Measurements from ENCODE around the gene AASS.

- TF ChIP-seq, protein P1, sequence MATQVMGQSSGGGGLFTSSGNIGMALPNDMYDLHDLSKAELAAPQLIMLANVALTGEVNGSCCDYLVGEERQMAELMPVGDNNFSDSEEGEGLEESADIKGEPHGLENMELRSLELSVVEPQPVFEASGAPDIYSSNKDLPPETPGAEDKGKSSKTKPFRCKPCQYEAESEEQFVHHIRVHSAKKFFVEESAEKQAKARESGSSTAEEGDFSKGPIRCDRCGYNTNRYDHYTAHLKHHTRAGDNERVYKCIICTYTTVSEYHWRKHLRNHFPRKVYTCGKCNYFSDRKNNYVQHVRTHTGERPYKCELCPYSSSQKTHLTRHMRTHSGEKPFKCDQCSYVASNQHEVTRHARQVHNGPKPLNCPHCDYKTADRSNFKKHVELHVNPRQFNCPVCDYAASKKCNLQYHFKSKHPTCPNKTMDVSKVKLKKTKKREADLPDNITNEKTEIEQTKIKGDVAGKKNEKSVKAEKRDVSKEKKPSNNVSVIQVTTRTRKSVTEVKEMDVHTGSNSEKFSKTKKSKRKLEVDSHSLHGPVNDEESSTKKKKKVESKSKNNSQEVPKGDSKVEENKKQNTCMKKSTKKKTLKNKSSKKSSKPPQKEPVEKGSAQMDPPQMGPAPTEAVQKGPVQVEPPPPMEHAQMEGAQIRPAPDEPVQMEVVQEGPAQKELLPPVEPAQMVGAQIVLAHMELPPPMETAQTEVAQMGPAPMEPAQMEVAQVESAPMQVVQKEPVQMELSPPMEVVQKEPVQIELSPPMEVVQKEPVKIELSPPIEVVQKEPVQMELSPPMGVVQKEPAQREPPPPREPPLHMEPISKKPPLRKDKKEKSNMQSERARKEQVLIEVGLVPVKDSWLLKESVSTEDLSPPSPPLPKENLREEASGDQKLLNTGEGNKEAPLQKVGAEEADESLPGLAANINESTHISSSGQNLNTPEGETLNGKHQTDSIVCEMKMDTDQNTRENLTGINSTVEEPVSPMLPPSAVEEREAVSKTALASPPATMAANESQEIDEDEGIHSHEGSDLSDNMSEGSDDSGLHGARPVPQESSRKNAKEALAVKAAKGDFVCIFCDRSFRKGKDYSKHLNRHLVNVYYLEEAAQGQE (IDR thresholded peaks at IDR 0.05; ENCODE audit: unreplicated experiment) = no peak
- TF ChIP-seq POLR2AphosphoS5 (IDR thresholded peaks at IDR 0.05; ENCODE audit: low read depth) = peak; percentile 72; the same call in 1 of the 2 replicates
- TF ChIP-seq EZH2phosphoT487 (IDR thresholded peaks at IDR 0.05; ENCODE audit: unreplicated experiment) = no peak
- TF ChIP-seq, protein P2, sequence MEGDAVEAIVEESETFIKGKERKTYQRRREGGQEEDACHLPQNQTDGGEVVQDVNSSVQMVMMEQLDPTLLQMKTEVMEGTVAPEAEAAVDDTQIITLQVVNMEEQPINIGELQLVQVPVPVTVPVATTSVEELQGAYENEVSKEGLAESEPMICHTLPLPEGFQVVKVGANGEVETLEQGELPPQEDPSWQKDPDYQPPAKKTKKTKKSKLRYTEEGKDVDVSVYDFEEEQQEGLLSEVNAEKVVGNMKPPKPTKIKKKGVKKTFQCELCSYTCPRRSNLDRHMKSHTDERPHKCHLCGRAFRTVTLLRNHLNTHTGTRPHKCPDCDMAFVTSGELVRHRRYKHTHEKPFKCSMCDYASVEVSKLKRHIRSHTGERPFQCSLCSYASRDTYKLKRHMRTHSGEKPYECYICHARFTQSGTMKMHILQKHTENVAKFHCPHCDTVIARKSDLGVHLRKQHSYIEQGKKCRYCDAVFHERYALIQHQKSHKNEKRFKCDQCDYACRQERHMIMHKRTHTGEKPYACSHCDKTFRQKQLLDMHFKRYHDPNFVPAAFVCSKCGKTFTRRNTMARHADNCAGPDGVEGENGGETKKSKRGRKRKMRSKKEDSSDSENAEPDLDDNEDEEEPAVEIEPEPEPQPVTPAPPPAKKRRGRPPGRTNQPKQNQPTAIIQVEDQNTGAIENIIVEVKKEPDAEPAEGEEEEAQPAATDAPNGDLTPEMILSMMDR (conservative IDR thresholded peaks at IDR 0.05; ENCODE audit: low read depth in 2 of 2) = no peak
- TF ChIP-seq, protein P3, sequence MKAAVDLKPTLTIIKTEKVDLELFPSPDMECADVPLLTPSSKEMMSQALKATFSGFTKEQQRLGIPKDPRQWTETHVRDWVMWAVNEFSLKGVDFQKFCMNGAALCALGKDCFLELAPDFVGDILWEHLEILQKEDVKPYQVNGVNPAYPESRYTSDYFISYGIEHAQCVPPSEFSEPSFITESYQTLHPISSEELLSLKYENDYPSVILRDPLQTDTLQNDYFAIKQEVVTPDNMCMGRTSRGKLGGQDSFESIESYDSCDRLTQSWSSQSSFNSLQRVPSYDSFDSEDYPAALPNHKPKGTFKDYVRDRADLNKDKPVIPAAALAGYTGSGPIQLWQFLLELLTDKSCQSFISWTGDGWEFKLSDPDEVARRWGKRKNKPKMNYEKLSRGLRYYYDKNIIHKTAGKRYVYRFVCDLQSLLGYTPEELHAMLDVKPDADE (IDR thresholded peaks at IDR 0.05) = no peak
These were observed 70.4 kb downstream of the AASS start for GRCh38 chr7:122073635-122074034.

Data from GM23338 (cell line).